NCI-H82 treated with DMSO at 0.1 percent for 48 hours (cell line): Measurements from ENCODE around the gene SUN5.
"Not testable (repeated sequence)": the region's sequence is repeated elsewhere in the genome, so short reads cannot be mapped to it uniquely, and the experiment has no call there.

Source experiments
- DNase-seq: peaks from one replicate; lab custom pipeline; 2025; ENCODE audit not compliant: unreplicated experiment; lab: John Stamatoyannopoulos, UW

SUN5 gene

GRCh38 chr20:33004141-33004751 is at the start of gene SUN5:
Gene SUN5, minus strand, starts transcription at chr20:33004433. Its CDS starts 93 bp downstream, at chr20:33004340.
- no peak for DNase-seq

DNA sequence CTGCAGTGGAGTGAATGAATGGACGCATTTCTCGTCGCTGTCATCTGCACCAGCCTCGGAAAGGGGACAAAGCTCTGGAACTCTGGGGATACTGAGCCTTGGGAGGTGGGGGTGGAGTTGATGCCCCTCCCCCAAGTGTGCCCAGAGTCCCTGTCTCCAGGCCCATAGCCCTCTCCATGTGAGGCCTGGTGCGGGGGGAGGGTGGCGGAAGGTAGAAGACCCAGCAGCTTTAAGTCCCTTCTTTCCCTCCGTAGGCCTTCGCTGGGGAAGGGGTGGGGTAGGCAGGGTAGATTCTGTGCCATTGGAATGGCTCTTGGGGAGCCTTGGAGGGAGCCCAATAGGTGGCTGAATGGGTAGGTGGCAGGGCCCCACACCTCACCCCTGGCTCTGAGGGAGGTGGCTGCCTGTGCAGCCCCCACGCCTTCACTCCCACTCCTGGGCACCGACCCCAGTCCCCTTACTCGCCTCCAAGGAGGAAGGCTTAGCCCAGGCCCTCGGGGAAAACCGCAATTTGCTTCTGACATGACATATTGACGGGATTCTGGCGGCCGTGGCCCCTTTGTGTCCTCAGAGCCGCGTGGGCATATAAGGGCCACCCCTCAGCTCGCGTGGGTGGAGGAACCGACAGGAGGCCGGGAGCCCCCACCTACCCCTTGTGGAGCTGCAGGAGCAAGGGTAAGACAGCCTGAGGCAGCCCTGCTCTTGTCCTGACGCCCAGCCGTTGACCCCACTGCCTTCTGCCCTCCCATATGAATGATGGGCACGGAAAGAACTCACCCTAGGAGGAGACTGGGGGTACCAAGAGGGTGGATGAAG is 49.3 kb upstream of the SUN5 start, which contains the start of gene BPIFB3:
Gene BPIFB3 (plus strand): TSS at position 613 of the 816 bp plus-strand sequence. CDS start 1,533 bp downstream, outside the sequence.
- no peak for DNase-seq

GRCh38 chr20:33051333-33051732 is 47.1 kb upstream of the SUN5 start:
- DNase-seq = no peak

DNA sequence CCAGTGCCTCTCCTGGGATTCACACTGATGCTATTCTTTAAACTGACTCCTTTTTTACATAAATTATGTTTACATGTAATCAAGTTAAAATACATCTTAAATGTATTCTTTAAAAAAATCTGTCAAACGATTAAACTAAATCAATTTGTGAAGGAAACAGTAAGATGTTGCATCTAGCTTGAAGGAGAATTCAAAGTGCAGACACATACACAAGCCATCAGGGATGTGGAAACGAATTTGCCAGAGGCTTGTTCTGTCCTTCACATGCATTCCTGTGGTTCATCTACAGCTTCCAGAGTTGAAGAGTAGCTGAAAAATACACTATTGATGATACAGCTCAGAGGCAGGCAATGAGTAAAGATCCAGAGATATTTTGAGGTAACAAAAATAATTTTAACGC is 42.2 kb upstream of the SUN5 start:
- DNase-seq = no peak

DNA sequence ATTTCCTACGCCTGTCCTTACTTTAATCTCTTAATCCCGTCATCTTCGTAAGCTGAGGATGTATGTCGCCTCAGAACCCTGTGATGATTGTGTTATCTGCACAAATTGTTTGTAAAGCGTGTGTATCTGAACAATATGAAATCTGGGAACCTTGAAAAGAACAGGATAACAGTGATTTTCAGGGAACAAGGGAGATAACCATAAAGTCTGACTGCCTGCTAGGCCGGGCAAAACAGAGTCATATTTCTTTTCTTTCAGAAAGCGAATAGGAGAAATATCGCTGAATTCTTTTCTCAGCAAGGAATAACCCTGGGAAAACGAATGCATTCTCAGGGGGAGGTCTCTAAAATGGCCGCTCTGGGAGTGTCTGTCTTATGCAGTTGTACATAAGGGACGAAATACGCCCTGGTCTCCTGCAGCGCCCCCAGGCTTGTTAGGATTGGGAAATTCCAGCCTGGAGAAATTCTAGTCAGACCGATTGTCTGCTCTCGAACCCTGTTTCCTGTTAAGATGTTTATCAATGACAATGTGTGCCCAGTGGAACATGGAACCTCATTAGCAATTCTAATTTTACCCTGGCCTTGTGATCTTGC is 41.0 kb upstream of the SUN5 start:
- DNase-seq = not testable (repeated sequence)

DNA sequence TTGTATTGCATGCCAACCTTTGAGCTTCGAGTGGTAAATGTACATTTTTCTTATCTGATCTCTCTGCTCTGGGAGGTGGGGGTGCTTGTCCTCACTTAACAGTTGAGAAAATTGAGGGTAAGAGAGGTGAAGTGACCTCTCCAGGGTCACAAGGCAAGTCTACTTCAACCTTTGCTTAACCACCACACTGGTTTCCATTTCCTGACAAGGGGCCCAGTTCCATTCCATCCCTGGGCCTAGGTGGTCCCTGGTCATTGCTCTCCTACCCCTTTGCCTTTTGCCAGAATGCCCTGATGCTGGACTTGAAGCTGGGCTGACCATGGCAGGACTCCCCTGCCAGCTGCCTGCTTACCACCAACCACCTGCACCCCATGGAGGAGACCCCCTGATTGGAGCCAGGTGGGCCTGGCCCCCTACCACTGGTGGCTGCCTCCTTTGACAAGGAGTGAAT is 39.5 kb upstream of the SUN5 start:
- DNase-seq = no peak

DNA sequence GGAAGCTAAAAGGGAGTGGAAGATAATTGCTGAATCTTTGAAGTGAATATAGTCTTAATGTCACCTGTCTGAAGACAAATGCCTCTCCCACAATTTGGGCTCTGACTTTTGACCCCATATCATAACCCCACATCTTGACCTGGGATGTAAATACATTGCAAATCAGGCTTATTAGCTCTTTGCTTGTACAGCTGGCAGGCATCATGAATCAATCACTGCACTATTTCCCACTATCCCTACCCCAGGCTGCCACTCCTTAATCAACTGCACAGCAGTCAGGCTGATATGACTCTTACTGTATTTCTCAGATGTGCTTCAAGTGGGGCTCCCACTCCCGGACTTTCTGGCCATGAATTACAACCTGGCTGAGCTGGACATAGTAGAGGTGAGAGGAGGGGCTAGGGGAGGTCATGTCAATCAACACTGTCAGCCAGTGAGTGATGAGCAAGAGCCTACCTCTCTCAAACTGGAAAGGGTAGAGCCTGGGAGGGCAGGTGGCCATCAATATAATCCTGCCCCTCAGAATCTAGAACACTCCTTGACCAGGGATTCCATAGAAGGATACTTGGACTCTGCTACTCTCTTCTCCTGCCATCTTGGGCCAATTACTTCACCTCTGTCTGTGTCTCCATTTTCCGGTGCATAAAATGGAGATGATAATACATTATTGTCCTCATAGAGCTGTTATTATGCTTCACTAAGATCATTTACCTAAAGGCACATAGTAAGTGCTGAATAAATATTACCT is 38.9 kb upstream of the SUN5 start:
- no peak for DNase-seq

DNA sequence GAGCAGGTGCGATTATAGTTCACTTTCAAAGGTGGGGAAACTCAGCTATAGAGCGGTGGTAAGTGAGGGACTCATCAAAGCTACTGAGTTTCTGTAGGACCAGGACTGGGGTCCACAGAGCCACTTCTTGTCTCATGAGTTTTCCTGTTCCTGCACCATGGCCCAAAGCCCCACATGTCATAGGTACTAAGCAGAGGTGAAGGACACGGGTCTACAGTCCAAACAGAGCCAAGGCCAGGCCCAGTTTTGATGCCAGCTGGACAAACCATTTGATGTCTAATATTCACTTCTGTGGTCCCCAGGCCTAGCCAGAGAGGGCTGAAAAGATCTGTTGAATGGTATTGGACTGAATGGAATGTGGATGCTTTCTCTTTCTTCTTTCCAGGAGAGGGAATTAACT is 38.2 kb upstream of the SUN5 start:
- no peak for DNase-seq

GRCh38 chr20:33038243-33038642 is 34.0 kb upstream of the SUN5 start:
- DNase-seq = no peak

GRCh38 chr20:33037456-33037855 is 33.2 kb upstream of the SUN5 start:
- DNase-seq = no peak

- DNase-seq = no peak
Measured at GRCh38 chr20:33034901-33035492, 30.8 kb upstream of the SUN5 start.

DNA sequence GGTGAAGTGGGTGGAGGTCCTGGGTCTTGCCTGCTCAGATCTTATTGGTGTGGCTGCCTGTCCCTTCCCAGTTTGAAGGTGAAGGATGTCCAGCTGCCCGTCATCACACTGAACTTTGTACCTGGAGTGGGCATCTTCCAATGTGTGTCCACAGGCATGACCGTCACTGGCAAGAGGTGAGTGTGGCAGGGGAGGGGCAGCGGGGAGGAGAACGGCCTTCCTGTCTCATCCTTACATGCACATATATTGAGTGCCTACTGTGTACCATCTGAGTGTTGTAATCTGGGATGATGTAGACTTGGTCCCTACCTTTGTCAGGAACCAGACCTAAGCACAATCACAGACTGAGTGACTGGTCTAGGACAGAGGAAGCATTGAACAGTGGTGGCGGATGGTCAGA is 29.9 kb upstream of the SUN5 start:
- DNase-seq = no peak

DNA sequence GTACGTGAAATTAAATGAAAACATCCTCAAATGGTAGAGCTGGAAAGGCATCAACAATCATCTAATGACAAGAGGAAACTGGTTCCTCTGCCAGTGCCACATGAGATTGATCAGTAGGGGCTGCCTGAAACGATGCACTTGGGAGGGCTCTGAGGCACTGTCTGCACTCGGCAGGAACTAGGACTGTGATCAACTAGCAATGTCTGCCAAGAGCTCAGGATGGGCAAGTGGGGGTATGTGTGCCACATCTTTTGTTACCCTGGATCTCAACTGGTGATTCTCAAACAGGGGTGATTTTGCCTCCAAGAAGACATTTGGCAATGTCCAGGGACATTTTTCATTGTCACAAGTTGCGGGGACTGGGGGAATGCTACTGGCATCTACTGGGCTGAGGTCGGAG is 29.1 kb upstream of the SUN5 start:
- DNase-seq = no peak

DNA sequence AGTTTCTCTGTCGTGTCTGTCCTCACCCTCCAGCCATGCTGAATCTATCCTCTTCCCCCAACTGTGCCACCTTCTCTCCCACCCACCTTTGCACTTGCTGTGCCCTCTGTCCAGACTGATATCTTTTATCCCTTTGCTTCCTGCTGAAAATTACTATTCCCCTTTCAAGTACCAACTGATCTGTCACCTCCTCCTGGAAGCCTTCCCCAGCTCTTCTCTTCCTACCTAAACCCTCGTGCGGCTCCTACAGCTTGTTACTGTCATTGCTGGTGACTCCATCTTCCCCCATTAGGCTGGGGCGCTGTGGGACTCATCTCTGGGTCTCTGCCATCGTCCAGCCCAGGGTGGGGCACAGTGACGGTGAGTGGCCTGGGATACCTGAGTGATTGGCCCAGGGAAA is 28.3 kb upstream of the SUN5 start:
- no peak for DNase-seq

DNA sequence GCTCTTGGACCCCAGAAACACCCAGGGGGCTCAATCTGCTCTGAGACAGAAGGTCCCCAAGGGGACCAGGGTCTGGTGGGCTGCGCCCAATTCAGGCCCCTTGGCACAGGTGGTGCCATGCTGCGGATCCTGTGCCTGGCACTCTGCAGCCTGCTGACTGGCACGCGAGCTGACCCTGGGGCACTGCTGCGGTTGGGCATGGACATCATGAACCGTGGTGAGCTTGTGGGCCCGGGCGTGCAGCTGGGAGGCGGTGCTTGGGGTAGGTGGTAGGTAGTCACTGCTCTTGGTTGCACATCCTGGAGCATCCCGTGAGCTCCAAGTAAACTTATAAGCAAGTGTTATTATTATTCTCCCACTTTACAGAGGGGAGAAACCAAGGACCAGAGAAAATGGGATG is 27.3 kb upstream of the SUN5 start, which contains the start of gene BPIFB6:
Gene BPIFB6 (plus strand): TSS at position 118 of the 400 bp plus-strand sequence. CDS start 0 bp downstream, at position 118.
- no peak for DNase-seq

DNA sequence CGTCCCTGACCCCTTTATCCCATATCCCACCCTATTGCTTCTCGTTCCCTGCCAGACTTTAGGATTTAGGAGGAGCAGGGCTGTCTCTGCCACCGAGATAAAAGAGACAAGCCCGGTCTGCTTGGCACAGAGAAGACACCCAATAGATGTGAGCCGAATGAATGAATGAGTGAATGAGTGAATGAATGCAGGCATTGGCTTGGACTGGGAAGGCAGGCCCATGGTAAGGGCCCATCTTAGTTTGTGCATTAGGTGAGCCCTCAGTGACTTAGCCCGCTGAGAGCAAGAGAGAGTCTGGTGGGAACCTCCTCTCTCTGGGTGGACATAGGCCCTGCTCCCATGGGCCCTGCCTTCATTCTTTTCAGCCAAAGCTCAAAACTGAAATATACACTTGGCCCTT is 26.3 kb upstream of the SUN5 start:
- no peak for DNase-seq

DNA sequence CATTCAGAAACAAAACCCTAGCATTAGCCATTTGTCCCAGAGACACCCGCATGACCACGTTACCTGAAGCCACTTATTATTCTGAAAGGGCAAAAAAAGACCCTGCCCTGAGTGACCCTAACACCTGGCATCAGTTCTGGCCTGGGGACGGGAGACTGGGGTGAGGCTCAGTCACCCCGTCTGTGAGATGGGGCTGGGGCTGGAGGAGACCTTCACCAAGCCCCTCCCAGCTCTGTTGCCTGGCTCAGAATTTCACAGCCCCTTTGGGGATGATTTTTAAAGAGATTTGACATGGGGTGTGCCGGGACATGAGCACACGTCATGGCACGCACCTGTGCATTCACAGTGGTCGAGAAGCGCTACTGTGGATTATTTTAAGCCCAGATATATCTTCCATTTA is 25.8 kb upstream of the SUN5 start:
- DNase-seq = no peak

DNA sequence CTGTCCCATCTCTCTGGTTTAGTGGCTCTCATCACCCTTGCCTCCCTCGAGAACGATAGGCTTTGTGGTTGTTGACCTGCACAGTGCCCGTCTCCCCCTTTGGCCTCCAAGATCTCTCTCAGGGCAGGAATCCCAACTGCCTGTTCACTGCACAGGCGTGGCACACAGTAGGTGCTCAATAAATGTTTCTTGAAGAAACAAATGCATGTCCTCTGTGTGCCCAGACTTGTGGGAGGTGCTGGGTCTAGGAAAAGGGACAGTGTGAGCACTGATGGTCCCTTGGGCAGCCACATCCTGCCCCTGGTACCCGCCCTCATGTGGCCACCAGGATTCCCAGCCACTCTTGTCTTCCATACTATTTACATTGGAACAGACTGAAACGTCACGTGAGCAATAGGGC is 24.6 kb upstream of the SUN5 start:
- no peak for DNase-seq

DNA sequence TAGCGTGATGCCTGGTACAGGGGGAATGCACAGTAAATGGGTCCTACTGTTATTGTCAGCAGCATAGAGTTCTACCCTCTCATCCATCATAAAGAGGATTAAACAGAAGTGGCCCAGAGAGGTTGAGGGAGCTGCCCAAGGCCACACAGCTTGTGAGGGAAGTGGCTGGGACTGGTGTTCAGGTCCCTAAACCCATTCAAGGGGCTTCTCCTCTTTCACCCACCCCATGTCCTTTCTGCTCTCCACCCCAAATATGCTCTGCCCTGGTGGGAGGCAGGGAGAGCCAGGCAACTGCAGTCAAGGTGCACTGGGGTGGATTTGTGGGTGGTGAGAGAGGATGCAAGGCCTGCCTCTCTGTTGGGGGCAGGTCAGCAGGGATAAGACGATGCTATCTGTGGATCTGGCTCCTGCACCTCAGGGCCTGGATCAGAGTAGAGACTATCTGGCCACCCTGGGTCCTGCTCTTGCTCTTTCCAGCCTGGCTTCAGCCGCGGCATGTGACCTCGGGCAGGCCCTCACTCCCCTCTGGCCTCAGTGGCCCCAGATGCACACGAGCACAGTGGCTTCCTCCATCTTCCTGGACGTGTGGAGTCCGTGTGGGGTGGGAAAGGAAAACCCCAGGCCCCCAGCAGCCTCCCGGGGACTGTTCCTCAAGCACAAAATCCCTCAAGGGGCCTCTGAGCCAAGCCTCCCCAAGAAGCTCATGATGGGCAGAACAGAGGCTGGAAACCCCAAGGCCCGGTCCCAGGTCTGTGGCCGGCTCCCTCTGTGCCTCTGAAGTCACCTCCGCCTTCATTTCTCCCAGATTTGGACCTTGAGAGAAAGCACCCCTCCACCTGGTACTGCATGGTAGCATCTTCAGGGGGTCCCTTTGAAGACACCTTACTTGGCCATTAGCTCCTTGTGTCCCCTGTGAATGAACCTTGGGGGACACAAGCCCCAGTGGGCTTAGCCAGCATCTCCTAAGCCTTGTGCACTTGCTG is 23.8 kb upstream of the SUN5 start:
- no peak for DNase-seq
